CD4-positive, alpha-beta T cell (primary cell): Measurements from ENCODE around the gene SUCNR1. TPM values are rescaled to one million over a fixed set of nuclear protein-coding genes. Genes with fewer than 3 reads are reported as not detected.
A peak's percentile ranks its signal among the peaks of the same experiment; 100 is the strongest.
"Not testable (repeated sequence)": the region's sequence is repeated elsewhere in the genome, so short reads cannot be mapped to it uniquely, and the experiment has no call there.

Experiments
- ATAC-seq: fragments of 200-7000 bp; cut with Tn5 transposase; one replicate; pipeline ENCODE4 v1.10.0; 2022; ENCODE audit warnings: mild to moderate bottlenecking; ENCODE audit not compliant: poor library complexity
- CTCF ChIA-PET: fragments of 350-600 bp; sonication (Branson Sonifier 250); formaldehyde crosslinking; loops from one replicate; lab custom pipeline; 2021; ENCODE audit warnings: antibody characterized with exemption, inconsistent platforms; lab: Charles Lee
- POLR2A ChIA-PET: fragments of 350-600 bp; sonication (Branson Sonifier 250); formaldehyde crosslinking; loops from one replicate; lab custom pipeline; 2021; ENCODE audit warnings: antibody characterized with exemption, inconsistent platforms; lab: Charles Lee
- DNase-seq, 14 experiments: peaks; one replicate each; pipeline ENCODE4 v3.0.0-alpha.2; 2013 to 2020; ENCODE audit warnings: mixed read lengths in 2 of 14
- H3K27ac ChIP-seq, 2 donors: one replicate each; pipeline versions ENCODE4 v1.5.1 to v1.7.0; 2013; ENCODE audit warnings: low read length in 2 of 2, low read depth in 1 of 2, mild to moderate bottlenecking in 1 of 2
- H3K27me3 ChIP-seq, 2 experiments: 1 replicate in 1 of 2; 2 replicates in 1 of 2; pipeline versions ENCODE4 v1.6.1 to v1.7.0; 2013; ENCODE audit warnings: low read length in 2 of 2, control low read depth in 1 of 2, mild to moderate bottlenecking in 1 of 2, moderate library complexity in 1 of 2; ENCODE audit not compliant: insufficient read depth in 2 of 2, control insufficient read depth in 1 of 2
- H3K36me3 ChIP-seq: one replicate; pipeline ENCODE4 v1.6.1; 2013; ENCODE audit warnings: low read length, control low read depth; ENCODE audit not compliant: insufficient read depth
- H3K4me1 ChIP-seq: one replicate; pipeline ENCODE4 v1.6.1; 2013; ENCODE audit warnings: low read length, control low read depth; ENCODE audit not compliant: insufficient read depth
- H3K4me3 ChIP-seq: one replicate; pipeline ENCODE4 v1.5.1; 2013; ENCODE audit warnings: mild to moderate bottlenecking, low read length, moderate library complexity
- H3K9me3 ChIP-seq, 2 experiments: 1 replicate in 1 of 2; 2 replicates in 1 of 2; pipeline versions ENCODE4 v1.6.1 to v1.7.0; 2013; ENCODE audit warnings: low read length in 2 of 2, mild to moderate bottlenecking in 2 of 2, control low read depth in 1 of 2, moderate library complexity in 1 of 2; ENCODE audit not compliant: control insufficient read depth in 1 of 2, insufficient read depth in 1 of 2
- H3K27ac Mint-ChIP-seq: one replicate; pipeline ENCODE4 v1.8.0; 2020; ENCODE audit warnings: mixed read lengths
- H3K27me3 Mint-ChIP-seq: one replicate; pipeline ENCODE4 v1.8.0; 2021; ENCODE audit warnings: mixed read lengths
- H3K36me3 Mint-ChIP-seq: one replicate; pipeline ENCODE4 v1.8.0; 2021; ENCODE audit warnings: low read depth, mixed read lengths
- H3K4me1 Mint-ChIP-seq: one replicate; pipeline ENCODE4 v1.8.0; 2021; ENCODE audit warnings: low read depth, mixed read lengths
- H3K4me3 Mint-ChIP-seq: one replicate; pipeline ENCODE4 v1.8.0; 2020; ENCODE audit warnings: mild to moderate bottlenecking, mixed read lengths
- H3K9me3 Mint-ChIP-seq: one replicate; pipeline ENCODE4 v1.8.0; 2020; ENCODE audit warnings: mixed read lengths
- CTCF ChIP-seq: fragments of 200-600 bp; IDR thresholded peaks from one replicate; pipeline ENCODE4 v1.8.0; 2022; ENCODE audit warnings: antibody characterized with exemption, mild to moderate bottlenecking
- intact Hi-C, 2 experiments: fragments of 100-400 bp; cut with DNase I in 1 of 2; cut with micrococcal nuclease in 1 of 2; formaldehyde crosslinking; loops; one replicate each; pipeline versions ENCODE4 v1.15.1 to v1.9.0; 2023 to 2025; cut with DNase I, micrococcal nuclease
- total RNA-seq, 174 experiments: library from RNA in 2 of 174; stranded (reverse) in 2 of 174; gene quantifications; one replicate each; pipeline ENCODE4 v1.2.3 and lab custom pipeline; 2021 to 2026

Gene SUCNR1
- total RNA-seq, 2 experiments from 2014 or later, result not detected

GRCh38 chr3:151895478-151896241, 22.2 kb downstream of the SUCNR1 start:
- POLR2A ChIA-PET, result no interaction called here
- intact Hi-C loops, result no loop called here
- CTCF ChIA-PET, result no interaction called here
- Mint-ChIP-seq H3K27me3 (no peaks in the 10 kb centered on the region), H3K9me3 (peaks cover 3% of the 10 kb centered on the region), H3K36me3 (no peaks in the 10 kb centered on the region), H3K4me3 (no peak overlapping the region), H3K27ac (no peak overlapping the region), H3K4me1 (peaks cover 8% of the 10 kb centered on the region)
- H3K4me1 ChIP-seq, result peaks cover 2% of the 10 kb centered on the region
- DNase-seq, result peak in 1 of 14 experiments; percentile 46
- H3K9me3 ChIP-seq, result no peaks in the 10 kb centered on the region
- H3K27me3 ChIP-seq, result no peaks in the 10 kb centered on the region
- no peak overlapping the region for H3K27ac ChIP-seq
- H3K36me3 ChIP-seq, result no peaks in the 10 kb centered on the region
- no peak for ATAC-seq
- no peak overlapping the region for H3K4me3 ChIP-seq
- no peak for TF ChIP-seq CTCF

- no peak for TF ChIP-seq CTCF
- no peak overlapping the region for H3K27ac Mint-ChIP-seq
- CTCF ChIA-PET, result no interaction called here
- POLR2A ChIA-PET, result no interaction called here
- ATAC-seq (no peak), DNase-seq (no peak)
- intact Hi-C loops, result no loop called here
- H3K36me3 Mint-ChIP-seq, result no peaks in the 10 kb centered on the region
- Histone ChIP-seq H3K4me3 (no peak overlapping the region), H3K27me3 (no peaks in the 10 kb centered on the region), H3K4me1 (no peaks in the 10 kb centered on the region), H3K27ac (no peak overlapping the region), H3K9me3 (no peaks in the 10 kb centered on the region), H3K36me3 (no peaks in the 10 kb centered on the region)
- H3K4me1 Mint-ChIP-seq, result peaks cover 6% of the 10 kb centered on the region
- H3K9me3 Mint-ChIP-seq, result peaks cover 3% of the 10 kb centered on the region
- no peak overlapping the region for H3K4me3 Mint-ChIP-seq
- no peaks in the 10 kb centered on the region for H3K27me3 Mint-ChIP-seq
Observed at GRCh38 chr3:151896246-151897012, 23.0 kb downstream of the SUCNR1 start.

DNA sequence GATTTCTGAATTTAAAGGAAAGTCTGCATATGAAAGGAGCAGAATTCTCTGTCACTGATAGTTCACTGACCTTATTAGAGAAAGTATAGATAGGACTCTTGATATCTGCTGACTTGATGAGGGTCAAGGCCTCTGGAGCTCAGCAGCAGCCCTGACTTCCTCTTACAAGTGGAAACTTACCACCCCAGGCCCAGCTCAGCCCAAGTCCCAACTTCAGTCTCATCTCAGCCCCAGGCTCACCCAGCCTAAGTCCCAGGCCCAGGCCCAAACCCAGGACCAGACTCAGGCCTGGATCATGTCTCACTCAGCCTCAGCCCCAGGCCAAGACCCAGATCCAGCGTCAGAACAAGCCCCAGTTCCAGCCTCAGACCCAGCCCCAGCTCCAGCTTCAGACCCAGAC, 24.7 kb downstream of the SUCNR1 start:
- POLR2A ChIA-PET, DNase-seq, H3K27me3 Mint-ChIP-seq, H3K4me3 Mint-ChIP-seq, H3K9me3 ChIP-seq, H3K36me3 Mint-ChIP-seq, H3K4me1 Mint-ChIP-seq, H3K27ac Mint-ChIP-seq, H3K27me3 ChIP-seq, H3K27ac ChIP-seq, intact Hi-C loops, H3K4me3 ChIP-seq, H3K9me3 Mint-ChIP-seq, H3K36me3 ChIP-seq, CTCF ChIA-PET, H3K4me1 ChIP-seq, ATAC-seq: not testable (repeated sequence)

DNA sequence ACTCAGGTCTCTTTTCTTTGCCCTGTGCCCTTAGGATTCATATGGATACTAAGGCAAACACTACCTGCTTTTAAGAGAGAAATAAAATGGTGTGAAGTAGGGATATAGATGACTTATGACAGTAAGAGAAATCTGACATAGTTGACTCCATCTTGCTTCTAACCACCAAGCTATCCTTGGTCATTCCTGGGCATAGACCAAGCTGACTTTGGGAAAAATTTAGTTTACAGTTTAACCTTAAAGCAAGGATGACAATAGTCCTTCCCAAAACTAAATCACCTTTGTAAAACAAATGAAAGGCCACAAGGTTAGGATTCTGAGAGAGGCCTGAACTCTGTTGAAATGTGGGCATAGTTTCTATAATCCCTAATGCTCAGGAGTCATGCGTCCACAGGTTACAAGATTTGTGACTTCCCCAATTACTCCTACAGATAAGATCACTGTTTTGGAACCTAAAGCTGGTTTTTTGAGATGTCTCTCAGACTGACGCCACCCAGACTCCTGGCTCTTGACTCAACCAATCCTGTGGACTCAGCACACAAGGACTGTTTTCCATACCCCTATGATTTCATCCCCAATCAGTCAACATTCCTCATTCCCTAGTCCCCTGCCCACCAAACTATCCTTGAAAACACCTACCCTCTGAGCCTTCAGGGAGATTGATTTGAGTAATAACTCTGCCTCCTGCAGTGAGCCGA, 25.3 kb downstream of the SUCNR1 start:
- H3K27ac ChIP-seq, POLR2A ChIA-PET, ATAC-seq, H3K36me3 ChIP-seq, H3K9me3 ChIP-seq, CTCF ChIA-PET, H3K27me3 Mint-ChIP-seq, H3K9me3 Mint-ChIP-seq, H3K4me1 ChIP-seq, intact Hi-C loops, H3K4me3 ChIP-seq, H3K4me1 Mint-ChIP-seq, H3K27me3 ChIP-seq, H3K36me3 Mint-ChIP-seq, H3K4me3 Mint-ChIP-seq, DNase-seq, H3K27ac Mint-ChIP-seq: not testable (repeated sequence)
